ENCODE data around the gene TTLL5. TPM values are rescaled to one million over a fixed set of nuclear protein-coding genes. Genes with fewer than 3 reads are reported as not detected.

Gene TTLL5
- total and polyA plus RNA-seq, 2 of the 13 experiments (the other 11 are each of a cell fraction or from before 2014, with no cell fraction given), result 11.8 to 18.8 TPM

DNA sequence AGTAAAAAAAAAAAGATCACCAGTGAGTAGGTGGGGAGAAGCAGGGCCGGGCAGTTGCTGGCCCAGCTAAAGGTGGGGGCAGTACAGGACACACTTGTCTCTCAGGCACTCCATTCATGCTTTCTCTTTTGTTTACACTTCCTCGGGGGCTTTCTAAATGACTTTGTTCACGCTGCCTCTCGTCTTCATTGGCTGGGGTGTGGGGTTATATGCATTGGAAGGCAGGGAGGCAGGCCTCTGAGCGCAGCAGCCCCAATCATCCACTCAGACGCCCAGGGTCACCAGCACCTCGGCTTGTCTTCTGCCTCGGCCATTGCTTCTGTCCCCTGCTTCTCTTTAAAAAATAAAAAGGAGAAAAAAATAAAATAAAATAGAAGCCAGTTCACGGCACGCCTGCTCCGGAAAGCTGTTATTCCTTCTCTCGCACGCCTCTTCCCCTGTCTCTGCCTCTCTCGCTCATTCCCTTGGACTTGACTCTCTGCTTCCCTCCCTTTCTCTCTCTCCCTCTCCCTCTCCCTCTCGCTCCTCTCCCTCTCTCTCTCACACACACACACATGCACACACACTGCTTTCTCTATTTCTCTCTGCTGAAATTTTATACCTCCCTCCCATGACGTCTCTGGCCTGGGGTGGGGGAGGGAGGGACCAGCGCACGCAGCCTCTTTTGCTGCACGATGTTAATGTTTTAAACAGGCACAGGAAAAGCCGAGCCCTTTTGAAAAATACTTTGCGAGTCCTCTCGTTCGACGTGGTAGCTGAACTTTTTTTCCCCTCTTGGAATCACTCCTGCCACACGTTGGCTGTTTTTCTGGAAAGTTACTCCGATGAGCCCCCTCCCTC, 320.6 kb downstream of the TTLL5 start, which contains the start of gene TGFB3 (continued):
- TF ChIP-seq FOXA1 (IDR thresholded peaks at IDR 0.05), result no peak
- TF ChIP-seq FOXA1 (CRISPR knock-in tag; IDR thresholded peaks at IDR 0.05), result no peak
- no peak for TF ChIP-seq ZSCAN25 (CRISPR knock-in tag; IDR thresholded peaks at IDR 0.05)
- TF ChIP-seq SALL2 (CRISPR knock-in tag; IDR thresholded peaks at IDR 0.05), result no peak
- TF ChIP-seq, protein P1, sequence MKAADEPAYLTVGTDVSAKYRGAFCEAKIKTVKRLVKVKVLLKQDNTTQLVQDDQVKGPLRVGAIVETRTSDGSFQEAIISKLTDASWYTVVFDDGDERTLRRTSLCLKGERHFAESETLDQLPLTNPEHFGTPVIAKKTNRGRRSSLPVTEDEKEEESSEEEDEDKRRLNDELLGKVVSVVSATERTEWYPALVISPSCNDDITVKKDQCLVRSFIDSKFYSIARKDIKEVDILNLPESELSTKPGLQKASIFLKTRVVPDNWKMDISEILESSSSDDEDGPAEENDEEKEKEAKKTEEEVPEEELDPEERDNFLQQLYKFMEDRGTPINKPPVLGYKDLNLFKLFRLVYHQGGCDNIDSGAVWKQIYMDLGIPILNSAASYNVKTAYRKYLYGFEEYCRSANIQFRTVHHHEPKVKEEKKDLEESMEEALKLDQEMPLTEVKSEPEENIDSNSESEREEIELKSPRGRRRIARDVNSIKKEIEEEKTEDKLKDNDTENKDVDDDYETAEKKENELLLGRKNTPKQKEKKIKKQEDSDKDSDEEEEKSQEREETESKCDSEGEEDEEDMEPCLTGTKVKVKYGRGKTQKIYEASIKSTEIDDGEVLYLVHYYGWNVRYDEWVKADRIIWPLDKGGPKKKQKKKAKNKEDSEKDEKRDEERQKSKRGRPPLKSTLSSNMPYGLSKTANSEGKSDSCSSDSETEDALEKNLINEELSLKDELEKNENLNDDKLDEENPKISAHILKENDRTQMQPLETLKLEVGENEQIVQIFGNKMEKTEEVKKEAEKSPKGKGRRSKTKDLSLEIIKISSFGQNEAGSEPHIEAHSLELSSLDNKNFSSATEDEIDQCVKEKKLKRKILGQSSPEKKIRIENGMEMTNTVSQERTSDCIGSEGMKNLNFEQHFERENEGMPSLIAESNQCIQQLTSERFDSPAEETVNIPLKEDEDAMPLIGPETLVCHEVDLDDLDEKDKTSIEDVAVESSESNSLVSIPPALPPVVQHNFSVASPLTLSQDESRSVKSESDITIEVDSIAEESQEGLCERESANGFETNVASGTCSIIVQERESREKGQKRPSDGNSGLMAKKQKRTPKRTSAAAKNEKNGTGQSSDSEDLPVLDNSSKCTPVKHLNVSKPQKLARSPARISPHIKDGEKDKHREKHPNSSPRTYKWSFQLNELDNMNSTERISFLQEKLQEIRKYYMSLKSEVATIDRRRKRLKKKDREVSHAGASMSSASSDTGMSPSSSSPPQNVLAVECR (CRISPR knock-in tag; IDR thresholded peaks at IDR 0.05; ENCODE audit: borderline replicate concordance), result no peak
- TF ChIP-seq, protein P2, sequence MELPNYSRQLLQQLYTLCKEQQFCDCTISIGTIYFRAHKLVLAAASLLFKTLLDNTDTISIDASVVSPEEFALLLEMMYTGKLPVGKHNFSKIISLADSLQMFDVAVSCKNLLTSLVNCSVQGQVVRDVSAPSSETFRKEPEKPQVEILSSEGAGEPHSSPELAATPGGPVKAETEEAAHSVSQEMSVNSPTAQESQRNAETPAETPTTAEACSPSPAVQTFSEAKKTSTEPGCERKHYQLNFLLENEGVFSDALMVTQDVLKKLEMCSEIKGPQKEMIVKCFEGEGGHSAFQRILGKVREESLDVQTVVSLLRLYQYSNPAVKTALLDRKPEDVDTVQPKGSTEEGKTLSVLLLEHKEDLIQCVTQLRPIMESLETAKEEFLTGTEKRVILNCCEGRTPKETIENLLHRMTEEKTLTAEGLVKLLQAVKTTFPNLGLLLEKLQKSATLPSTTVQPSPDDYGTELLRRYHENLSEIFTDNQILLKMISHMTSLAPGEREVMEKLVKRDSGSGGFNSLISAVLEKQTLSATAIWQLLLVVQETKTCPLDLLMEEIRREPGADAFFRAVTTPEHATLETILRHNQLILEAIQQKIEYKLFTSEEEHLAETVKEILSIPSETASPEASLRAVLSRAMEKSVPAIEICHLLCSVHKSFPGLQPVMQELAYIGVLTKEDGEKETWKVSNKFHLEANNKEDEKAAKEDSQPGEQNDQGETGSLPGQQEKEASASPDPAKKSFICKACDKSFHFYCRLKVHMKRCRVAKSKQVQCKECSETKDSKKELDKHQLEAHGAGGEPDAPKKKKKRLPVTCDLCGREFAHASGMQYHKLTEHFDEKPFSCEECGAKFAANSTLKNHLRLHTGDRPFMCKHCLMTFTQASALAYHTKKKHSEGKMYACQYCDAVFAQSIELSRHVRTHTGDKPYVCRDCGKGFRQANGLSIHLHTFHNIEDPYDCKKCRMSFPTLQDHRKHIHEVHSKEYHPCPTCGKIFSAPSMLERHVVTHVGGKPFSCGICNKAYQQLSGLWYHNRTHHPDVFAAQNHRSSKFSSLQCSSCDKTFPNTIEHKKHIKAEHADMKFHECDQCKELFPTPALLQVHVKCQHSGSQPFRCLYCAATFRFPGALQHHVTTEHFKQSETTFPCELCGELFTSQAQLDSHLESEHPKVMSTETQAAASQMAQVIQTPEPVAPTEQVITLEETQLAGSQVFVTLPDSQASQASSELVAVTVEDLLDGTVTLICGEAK (IDR thresholded peaks at IDR 0.05), result no peak
- TF ChIP-seq, protein P2 (CRISPR knock-in tag; IDR thresholded peaks at IDR 0.05), result no peak
- TF ChIP-seq, protein P3, sequence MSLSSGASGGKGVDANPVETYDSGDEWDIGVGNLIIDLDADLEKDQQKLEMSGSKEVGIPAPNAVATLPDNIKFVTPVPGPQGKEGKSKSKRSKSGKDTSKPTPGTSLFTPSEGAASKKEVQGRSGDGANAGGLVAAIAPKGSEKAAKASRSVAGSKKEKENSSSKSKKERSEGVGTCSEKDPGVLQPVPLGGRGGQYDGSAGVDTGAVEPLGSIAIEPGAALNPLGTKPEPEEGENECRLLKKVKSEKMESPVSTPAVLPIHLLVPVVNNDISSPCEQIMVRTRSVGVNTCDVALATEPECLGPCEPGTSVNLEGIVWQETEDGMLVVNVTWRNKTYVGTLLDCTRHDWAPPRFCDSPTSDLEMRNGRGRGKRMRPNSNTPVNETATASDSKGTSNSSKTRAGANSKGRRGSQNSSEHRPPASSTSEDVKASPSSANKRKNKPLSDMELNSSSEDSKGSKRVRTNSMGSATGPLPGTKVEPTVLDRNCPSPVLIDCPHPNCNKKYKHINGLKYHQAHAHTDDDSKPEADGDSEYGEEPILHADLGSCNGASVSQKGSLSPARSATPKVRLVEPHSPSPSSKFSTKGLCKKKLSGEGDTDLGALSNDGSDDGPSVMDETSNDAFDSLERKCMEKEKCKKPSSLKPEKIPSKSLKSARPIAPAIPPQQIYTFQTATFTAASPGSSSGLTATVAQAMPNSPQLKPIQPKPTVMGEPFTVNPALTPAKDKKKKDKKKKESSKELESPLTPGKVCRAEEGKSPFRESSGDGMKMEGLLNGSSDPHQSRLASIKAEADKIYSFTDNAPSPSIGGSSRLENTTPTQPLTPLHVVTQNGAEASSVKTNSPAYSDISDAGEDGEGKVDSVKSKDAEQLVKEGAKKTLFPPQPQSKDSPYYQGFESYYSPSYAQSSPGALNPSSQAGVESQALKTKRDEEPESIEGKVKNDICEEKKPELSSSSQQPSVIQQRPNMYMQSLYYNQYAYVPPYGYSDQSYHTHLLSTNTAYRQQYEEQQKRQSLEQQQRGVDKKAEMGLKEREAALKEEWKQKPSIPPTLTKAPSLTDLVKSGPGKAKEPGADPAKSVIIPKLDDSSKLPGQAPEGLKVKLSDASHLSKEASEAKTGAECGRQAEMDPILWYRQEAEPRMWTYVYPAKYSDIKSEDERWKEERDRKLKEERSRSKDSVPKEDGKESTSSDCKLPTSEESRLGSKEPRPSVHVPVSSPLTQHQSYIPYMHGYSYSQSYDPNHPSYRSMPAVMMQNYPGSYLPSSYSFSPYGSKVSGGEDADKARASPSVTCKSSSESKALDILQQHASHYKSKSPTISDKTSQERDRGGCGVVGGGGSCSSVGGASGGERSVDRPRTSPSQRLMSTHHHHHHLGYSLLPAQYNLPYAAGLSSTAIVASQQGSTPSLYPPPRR (CRISPR knock-in tag; IDR thresholded peaks at IDR 0.05; ENCODE audit: borderline replicate concordance), result no peak
- no peak for TF ChIP-seq KLF16 (CRISPR knock-in tag; IDR thresholded peaks at IDR 0.05)
- no peak for TF ChIP-seq KAT2B (IDR thresholded peaks at IDR 0.05; ENCODE audit: borderline replicate concordance, low read depth, low read length)
- TF ChIP-seq NBN (conservative IDR thresholded peaks at IDR 0.05), result no peak
